MCF 10A (cell line): ENCODE measurements around the gene AGAP1. TPM values are rescaled to one million over a fixed set of nuclear protein-coding genes. Genes with fewer than 3 reads are reported as not detected.

Experiments
- BruUV-seq: library from RNA; stranded (reverse); fragments of 400-500 nt; replicated peaks from 2 replicates; lab custom pipeline; 2021; lab: Mats Ljungman, UMichigan
- CTCF ChIA-PET: fragments of 300-600 bp; sonication (Branson Sonifier 250); formaldehyde crosslinking; extraction: SDS; loops from one replicate; lab custom pipeline; 2021; ENCODE audit warnings: antibody characterized with exemption, inconsistent platforms; lab: Yijun Ruan, JAX
- POLR2A ChIA-PET: fragments of 300-600, 350-650 bp; sonication (Branson Sonifier 250); formaldehyde crosslinking; extraction: SDS; loops from one replicate; lab custom pipeline; 2020; ENCODE audit warnings: antibody characterized with exemption, inconsistent platforms; lab: Yijun Ruan, JAX
- DNase-seq: peaks from one replicate; pipeline ENCODE4 v3.0.0-alpha.2; 2018; ENCODE audit not compliant: unreplicated experiment
- H3K27ac Mint-ChIP-seq: one replicate; pipeline ENCODE4 v1.8.0; 2022; ENCODE audit warnings: mild to moderate bottlenecking, low read depth, mixed read lengths; ENCODE audit not compliant: unreplicated experiment
- H3K27me3 Mint-ChIP-seq: one replicate; pipeline ENCODE4 v1.8.0; 2022; ENCODE audit warnings: mixed read lengths; ENCODE audit not compliant: insufficient read depth, unreplicated experiment
- H3K36me3 Mint-ChIP-seq: one replicate; pipeline ENCODE4 v1.8.0; 2022; ENCODE audit warnings: mild to moderate bottlenecking, moderate library complexity, mixed read lengths; ENCODE audit not compliant: insufficient read depth, unreplicated experiment
- H3K4me1 Mint-ChIP-seq: one replicate; pipeline ENCODE4 v1.8.0; 2022; ENCODE audit warnings: mixed read lengths; ENCODE audit not compliant: insufficient read depth, unreplicated experiment
- H3K4me3 Mint-ChIP-seq: one replicate; pipeline ENCODE4 v1.8.0; 2022; ENCODE audit warnings: mild to moderate bottlenecking, moderate library complexity, mixed read lengths; ENCODE audit not compliant: unreplicated experiment
- H3K9me3 Mint-ChIP-seq: one replicate; pipeline ENCODE4 v1.8.0; 2022; ENCODE audit warnings: mixed read lengths; ENCODE audit not compliant: unreplicated experiment
- CTCF ChIP-seq: fragments of 200-600 bp; IDR thresholded peaks from one replicate; pipeline ENCODE4 v1.8.0; 2022; ENCODE audit warnings: antibody characterized with exemption, mild to moderate bottlenecking; ENCODE audit not compliant: unreplicated experiment
- intact Hi-C: fragments of 100-400 bp; cut with micrococcal nuclease; formaldehyde crosslinking; loops from 2 replicates; pipeline ENCODE4 v1.14.1; 2022
- total RNA-seq: library from RNA; stranded (reverse); gene quantifications from 2 replicates; pipeline ENCODE4 v1.2.3, GENCODE V29; 2022

The AGAP1 gene
- total RNA-seq, 1 experiment from 2014 or later = 41.3 TPM

- ChIA-PET POLR2A (no interaction called here), CTCF (interaction anchor here (0.8 to 1.5 kb wide), 7 partner anchors 10 to 477 kb away, joined by 3 to 11 read pairs (median 3); no protein-coding TSS in a partner anchor)
- no peaks in the 10 kb centered on the region for H3K27me3 Mint-ChIP-seq
- H3K9me3 Mint-ChIP-seq = no peaks in the 10 kb centered on the region
- no peak overlapping the region for H3K27ac Mint-ChIP-seq
- intact Hi-C loops = no loop called here
- H3K36me3 Mint-ChIP-seq = no peaks in the 10 kb centered on the region
- peaks cover 12% of the 10 kb centered on the region for H3K4me1 Mint-ChIP-seq
- DNase-seq = no peak
- H3K4me3 Mint-ChIP-seq = no peak overlapping the region
- BruUV-seq = no TSS peak
- TF ChIP-seq CTCF = no peak
Observed at GRCh38 chr2:235613649-235614048, 119.8 kb downstream of the AGAP1 start.

- TF ChIP-seq CTCF = no peak
- no TSS peak for BruUV-seq
- Mint-ChIP-seq H3K4me3 (no peak overlapping the region), H3K4me1 (peaks cover 12% of the 10 kb centered on the region), H3K27me3 (no peaks in the 10 kb centered on the region), H3K9me3 (no peaks in the 10 kb centered on the region), H3K27ac (no peak overlapping the region), H3K36me3 (no peaks in the 10 kb centered on the region)
- CTCF ChIA-PET = interaction anchor here (0.9 to 1.0 kb wide), 3 partner anchors 11 to 112 kb away, joined by 3 read pairs; no protein-coding TSS in a partner anchor
- POLR2A ChIA-PET = interaction anchor here (0.8 kb wide), 1 partner anchor 152 kb away, joined by 3 read pairs; no protein-coding TSS in a partner anchor
- intact Hi-C loops = no loop called here
- DNase-seq = no peak
Observed at GRCh38 chr2:235614176-235614860, 120.5 kb downstream of the AGAP1 start.

GRCh38 chr2:235614900-235615712 lies 121.3 kb downstream of the AGAP1 start:
- intact Hi-C loops = no loop called here
- no TSS peak for BruUV-seq
- ChIA-PET CTCF (no interaction called here), POLR2A (interaction anchor here (0.6 to 0.8 kb wide), 2 partner anchors 85 to 151 kb away, joined by 3 read pairs; no protein-coding TSS in a partner anchor)
- peaks cover 12% of the 10 kb centered on the region for H3K4me1 Mint-ChIP-seq
- peak overlapping the region; percentile 42 for H3K27ac Mint-ChIP-seq
- H3K4me3 Mint-ChIP-seq = no peak overlapping the region
- DNase-seq = peak; percentile 23
- H3K27me3 Mint-ChIP-seq = no peaks in the 10 kb centered on the region
- H3K36me3 Mint-ChIP-seq = no peaks in the 10 kb centered on the region
- H3K9me3 Mint-ChIP-seq = no peaks in the 10 kb centered on the region
- TF ChIP-seq CTCF = no peak

GRCh38 chr2:235616885-235617284 lies 123.0 kb downstream of the AGAP1 start:
- Mint-ChIP-seq H3K9me3 (no peaks in the 10 kb centered on the region), H3K4me3 (no peak overlapping the region), H3K4me1 (peaks cover 12% of the 10 kb centered on the region), H3K27me3 (no peaks in the 10 kb centered on the region), H3K36me3 (no peaks in the 10 kb centered on the region), H3K27ac (no peak overlapping the region)
- no TSS peak for BruUV-seq
- intact Hi-C loops = no loop called here
- DNase-seq = no peak
- TF ChIP-seq CTCF = no peak
- POLR2A ChIA-PET = interaction anchor here (0.6 kb wide), 1 partner anchor 453 kb away, joined by 3 read pairs; no protein-coding TSS in a partner anchor
- CTCF ChIA-PET = interaction anchor here (0.5 to 1.0 kb wide), 2 partner anchors 23 to 661 kb away, joined by 3 read pairs; no protein-coding TSS in a partner anchor
